ENCODE results near the gene CSMD2.

The CSMD2 gene

DNA sequence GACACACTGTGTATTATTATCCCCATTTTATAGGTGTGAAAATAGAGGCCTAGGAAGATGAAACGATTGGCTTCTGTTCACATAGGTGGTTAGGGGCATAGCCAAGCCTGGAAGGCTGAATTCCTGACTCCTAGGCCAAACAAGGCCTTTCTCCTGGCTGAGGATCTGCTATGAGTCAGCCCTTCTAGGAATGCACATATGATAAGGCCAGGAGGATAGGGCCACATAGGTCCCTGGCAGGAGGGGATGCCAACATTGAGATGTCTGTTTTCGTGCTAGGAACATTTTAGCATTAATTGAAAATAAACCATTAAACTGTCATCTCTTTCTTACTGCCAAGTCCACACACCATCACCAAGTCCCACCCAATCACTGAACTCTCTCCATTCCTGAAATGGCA lies 9.2 kb downstream of the CSMD2 start:
- DNase-seq = no peak

DNA sequence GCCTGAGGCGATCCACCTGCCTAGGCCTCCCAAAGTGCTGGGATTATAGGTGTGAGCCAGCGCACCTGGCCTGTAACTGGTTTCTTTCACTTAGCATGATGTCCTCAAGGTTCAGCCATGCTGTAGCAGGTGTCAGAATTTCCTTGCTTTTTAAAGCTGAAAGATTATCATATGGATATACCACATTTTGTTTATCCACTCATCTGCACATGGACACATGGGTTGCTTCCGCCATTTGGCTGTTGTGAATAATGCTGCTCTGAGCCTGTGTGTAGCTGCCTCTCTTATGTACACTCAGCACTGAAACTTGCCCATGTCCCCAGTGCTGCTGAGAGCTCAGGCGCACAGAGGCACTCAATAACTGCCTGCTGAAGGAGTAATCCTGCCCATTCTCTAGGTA lies 11.8 kb downstream of the CSMD2 start:
- no peak for DNase-seq

DNA sequence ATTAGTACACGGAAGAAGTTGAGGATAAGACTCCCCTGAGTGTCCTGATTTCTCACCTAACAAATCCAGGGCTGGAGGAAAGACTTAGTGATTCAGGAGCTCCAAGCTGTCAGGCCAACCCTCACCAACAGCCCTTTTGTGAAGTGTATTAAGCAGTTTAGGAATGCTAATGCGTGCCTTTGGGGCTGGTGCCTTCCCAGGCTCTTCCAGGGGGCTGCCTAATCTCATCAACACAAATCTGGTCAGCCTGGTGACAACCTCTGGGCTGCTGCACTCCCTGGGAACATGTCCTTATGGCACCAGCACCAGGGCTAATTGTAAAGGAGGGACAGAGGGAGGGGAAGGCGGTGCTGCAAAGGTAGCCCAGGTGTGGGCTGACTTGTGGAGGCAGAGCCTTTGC lies 15.5 kb downstream of the CSMD2 start:
- no peak for DNase-seq

DNA sequence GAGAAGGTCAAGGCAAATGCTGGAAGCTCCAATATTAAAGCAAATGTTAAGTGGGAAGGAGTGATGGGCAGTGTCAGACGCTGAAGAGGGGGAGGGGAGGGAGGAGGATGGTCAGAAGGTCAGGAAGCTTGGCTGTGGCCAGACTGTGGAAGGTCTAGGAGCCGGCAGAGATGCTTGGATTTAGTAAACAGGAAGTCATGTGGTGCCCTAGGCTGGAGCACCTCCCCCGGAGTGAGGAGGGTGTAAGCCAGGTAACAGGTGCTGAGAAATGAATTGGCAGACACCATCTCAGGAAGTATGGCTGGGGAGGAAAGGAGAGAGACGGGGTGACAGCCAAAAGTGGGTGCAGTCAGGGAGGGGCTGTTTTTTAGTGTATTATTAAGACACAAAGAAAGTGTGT lies 17.7 kb downstream of the CSMD2 start:
- DNase-seq = no peak

DNA sequence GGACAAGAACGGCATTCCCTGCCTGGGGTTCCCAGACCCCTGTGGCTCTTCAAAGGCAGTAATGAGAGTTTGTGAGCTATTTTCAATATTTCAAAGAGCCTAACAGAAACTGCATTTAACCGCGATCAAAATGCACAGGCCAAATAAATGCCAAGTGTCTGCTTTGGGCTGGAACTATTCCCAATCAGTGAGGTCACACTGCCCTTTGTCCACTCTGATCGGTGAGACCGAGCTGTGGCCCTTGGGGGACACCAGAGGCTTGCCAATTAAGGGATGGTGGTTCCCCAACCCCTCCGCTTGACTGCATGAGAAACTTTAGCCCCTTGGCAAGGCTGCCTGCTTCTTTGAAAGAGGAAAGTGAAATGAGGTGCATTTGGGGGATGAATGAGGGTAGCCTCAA lies 20.3 kb downstream of the CSMD2 start:
- DNase-seq = no peak

DNA sequence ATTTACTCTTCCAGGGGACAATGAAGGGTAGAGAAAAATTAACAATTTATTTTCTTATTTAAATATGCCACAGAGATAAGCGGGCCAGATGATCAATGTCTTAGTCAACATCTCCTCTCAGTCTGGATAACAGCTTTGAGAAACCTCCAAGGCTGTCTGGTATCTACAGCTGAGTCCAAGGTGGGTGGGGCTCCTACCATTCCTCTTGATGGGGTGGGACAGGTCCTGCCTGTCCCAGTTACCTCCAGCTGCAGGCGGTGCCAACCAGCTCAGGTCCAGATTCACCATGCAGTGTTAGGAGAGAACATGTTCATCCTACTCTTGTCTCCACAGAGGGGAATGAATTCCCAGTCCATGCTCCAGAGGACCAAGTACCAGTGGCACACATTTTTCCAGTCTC lies 21.1 kb downstream of the CSMD2 start:
- no peak for DNase-seq

DNA sequence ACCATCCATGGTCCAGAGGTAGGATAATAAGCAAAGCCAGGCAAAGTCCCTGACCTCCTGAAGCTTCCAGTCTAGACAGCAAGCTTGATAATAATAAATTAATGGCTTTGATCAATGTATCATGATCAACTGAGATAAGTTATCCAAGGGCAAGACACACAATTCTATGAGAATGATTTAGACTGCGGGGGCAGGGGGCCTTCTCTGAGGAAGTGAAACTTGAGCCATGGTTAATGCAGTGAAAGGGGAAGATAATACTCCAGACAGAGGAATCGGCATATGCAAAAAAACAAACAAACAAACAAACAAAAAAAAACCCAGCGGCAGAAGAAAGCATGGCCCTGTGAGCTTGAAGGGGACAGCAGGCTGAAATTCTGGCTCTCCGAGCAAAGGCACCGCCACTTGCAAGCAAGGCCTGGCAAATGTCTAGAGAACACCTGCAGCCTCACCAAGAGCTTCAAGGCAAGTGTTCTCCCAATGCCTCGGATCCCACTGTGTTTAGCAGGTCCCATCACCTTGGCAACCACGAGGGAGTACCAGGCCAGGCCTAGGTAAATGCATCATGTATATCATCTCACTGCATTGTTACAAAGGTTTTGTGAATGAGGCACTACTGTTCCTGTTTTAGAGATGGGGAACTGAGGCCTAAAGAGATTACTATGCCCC lies 24.9 kb downstream of the CSMD2 start:
- DNase-seq = no peak

DNA sequence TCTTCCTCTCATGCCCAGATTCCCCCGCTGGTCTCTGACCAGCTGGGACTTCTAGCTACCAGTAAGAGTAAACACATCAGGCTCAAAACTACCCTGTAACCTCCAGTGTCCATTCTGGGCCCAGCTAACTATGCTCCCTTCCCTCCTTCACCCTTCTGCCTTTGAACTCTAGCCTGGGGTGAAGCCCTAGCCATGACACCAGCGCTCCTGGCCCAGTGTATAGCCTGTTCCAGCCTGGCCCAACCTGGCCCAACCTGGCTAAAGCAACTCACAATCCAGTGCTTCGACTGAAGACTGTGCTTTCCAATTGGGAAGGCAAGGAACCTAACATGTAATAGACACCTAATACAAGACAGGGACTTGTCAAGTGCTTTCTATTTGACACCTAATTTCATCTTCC lies 27.6 kb downstream of the CSMD2 start:
- no peak for DNase-seq

DNA sequence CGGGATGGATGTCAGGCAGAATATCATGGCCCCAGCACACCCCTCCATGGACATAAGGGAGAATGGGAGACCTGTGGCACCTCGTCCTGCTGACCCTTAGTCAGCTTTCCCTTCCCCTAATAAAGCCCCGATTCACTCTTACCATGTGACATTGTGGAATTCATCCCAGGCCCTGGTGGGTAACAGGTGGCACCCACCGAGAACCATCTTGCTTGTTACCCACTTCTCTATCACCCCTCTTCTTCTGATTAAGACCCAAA lies 32.9 kb downstream of the CSMD2 start:
- DNase-seq = no peak

DNA sequence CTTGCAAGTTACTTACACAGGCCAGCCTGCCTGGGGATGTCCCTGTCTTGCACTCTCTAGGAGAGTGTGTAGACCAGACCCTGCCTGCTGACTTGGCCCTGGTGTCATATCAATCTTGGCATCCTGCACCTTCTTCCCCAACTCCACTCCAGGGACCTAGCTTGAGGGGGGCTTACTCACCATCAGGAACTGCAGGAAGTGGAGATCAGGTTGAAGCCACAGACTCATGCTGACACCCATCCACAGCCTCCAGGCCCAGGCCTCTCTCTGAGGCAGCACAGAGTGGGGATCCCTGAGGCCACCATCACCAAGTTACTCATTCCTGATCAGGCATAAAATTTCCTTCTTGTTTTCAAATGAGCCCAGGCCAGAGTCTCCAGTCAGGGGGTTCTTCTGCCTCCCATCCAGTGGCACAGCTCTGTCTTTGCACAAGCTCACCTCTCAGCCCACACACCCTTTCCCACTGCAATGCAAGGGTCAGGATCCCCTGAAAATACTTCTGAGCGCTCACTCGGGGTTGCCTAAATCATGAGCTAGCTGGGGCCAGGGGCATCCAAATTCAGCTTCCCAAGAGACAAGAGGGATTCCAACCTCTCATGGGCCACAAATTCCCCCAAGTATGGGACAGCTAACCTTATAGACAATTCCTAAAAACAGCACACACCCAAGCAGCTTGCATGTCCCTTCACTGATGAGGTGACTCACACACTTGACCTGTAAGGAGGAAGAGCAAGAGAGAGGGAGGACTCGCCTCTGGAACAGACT lies 33.5 kb downstream of the CSMD2 start:
- no peak for DNase-seq

DNA sequence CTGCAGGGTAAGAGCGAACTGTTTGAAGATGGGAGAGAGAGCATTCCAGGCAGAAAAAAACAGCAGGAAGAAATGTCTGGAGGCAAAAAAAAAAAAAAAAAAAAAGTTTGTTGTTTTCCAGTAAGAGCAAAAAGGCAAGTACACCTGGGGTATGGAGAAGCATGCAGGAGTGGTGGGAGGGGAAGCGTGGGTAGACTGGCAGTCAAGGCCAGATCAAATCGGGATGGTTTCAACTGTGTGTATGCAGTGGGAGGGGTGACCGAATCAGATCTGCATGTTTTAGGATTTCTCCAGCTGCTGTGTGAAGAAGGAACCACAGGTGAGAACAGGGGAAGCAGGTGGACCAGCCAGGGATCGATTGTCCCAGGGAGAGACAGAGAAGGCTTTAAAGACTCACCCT lies 34.7 kb downstream of the CSMD2 start:
- DNase-seq = no peak

DNA sequence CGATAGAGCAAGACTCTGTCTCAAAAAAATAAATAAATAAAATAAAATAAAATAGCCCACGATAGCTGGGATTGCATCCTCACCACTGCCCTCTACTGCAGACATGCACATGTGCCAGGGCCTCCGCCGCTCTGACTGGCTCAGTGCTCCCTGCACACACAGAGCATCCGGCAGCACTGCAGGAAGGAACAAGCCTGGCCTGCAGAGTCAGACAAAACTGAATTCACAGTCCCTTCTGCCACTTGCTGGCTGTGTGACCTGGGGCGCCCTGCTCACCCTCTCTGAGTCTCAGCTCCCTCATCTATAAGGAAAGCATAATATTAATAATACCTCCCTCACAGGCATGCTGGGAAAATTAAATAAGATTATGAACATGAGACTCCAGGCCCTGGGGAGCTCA lies 35.4 kb downstream of the CSMD2 start:
- DNase-seq = no peak

DNA sequence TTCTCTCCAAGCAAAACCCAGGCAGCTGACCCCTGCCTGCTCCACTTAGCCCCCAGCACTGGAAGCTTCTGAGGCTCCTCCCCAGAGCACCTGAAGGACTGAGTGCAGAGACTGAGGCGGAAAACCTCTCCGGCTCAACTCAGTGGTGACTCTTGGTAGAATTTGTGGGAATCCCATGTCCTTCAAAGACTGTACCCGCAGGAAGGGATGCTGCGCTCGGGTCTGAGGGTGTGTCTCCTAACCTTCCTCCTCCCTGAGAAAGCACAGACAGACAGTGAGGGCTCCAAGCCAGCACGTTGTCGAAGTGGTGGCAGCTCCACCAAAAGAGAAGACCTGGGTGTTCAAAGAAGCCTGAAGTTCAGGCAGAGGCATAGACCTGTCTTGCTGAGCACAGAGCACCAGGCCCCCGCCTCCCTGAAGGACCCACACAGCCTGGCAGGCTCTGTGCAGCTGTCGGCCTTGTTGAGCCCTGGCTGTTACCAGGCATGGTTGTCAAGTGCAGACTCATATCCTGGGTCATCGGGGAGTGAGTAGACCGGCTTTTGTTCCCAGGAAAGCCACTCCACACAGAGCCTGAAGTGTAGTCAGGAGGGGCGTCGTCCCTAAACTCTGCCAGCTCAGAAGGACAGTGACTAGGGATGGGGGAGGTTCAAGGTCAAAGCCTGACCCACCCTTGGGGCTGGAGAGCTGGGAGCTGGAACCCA lies 36.7 kb downstream of the CSMD2 start:
- no peak for DNase-seq

DNA sequence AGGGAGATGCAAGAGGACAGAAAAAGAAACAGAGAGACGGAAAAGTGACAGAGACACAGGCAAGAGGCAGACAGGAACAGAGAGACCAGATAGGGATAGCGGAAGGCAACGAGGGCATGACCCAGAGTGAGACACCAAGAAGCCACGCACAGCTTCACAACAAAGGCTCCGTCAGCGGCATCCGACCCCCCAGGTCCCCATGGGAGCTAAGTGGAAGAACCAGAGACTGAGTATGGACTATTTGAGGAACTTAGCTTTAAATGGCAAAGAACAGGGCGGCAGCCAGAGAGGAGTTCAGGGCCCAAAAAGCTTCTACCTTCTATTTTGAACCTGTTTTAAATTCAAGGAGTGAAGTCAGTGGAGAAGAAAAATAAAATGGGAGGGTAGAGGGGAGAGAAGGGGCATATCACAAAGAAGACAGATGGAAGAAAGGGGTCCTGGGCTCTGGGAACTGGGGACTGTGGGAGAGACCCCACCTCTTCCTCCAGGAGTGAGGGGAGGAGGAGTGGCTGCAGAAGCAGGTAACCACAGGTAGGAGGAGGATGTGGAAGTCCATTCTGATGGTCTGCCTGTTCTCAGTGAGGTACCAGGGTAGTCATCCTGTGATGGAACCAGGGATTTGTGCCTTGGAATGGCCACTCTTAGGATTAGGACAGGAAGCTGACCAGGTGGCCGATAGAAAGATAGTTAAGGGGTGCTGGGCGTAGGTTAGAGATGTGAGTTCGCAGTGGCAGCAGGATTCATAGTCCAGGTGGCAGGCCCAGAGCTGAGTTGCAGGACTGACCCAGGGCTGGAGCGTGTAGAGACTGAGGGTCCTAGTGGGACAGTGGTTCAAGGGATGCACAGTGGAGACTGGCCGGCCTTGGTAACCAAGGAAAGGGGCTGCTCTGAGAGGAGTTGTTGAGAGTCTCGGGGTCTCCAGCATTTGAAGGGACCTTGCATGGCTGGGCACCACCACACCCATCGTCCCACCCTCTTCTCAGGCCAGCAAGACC lies 37.7 kb downstream of the CSMD2 start:
- no peak for DNase-seq

DNA sequence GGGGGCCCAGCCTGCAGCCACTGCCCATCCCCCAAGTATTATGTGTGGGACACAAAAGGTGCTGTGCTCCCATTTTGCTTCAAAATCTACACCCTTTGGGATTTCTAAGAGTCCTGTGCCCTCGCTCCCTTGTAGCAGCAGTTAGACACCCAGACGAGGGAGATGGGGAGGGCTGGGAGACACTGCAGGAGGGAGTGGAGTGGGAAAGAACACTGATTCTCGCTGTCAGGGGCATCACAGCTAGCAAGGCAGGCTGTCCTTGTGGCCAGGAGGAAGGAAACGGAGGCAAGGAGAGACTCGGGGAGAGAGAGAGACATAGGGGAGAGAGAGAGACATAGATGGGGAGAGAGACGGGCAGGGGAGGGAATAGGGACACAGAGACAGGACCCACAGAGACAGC lies 38.5 kb downstream of the CSMD2 start:
- no peak for DNase-seq

DNA sequence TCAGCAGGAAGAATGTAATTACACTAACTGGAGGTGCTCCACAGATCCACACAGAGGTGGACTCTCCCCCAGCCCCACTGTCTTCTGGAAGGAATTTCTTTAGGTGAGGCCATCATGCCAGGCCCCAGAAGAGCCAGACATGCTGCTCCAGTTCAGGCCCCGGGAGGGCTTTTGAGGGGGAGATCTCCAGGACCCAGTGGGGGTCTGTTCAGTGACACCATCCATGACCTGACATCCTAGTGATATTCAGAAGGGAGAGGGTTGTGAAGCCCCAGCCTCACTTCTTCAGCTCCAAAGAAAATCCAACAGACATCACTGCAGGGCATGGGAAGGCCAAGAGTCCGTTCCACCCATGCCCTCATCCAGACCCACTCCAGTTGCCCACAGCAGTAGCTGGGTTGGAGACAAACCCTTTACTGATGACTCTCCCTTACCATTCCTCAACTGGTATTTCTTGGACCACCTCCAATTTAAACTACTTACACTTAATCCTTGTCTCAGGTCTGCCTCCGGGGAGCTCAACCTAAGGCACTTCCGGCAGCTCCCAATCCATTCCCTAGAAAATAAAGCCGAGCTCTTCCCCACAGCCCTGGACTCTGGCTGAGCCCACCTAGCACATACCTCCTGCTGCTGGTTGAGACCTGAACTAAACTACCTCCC lies 39.2 kb downstream of the CSMD2 start:
- no peak for DNase-seq

DNA sequence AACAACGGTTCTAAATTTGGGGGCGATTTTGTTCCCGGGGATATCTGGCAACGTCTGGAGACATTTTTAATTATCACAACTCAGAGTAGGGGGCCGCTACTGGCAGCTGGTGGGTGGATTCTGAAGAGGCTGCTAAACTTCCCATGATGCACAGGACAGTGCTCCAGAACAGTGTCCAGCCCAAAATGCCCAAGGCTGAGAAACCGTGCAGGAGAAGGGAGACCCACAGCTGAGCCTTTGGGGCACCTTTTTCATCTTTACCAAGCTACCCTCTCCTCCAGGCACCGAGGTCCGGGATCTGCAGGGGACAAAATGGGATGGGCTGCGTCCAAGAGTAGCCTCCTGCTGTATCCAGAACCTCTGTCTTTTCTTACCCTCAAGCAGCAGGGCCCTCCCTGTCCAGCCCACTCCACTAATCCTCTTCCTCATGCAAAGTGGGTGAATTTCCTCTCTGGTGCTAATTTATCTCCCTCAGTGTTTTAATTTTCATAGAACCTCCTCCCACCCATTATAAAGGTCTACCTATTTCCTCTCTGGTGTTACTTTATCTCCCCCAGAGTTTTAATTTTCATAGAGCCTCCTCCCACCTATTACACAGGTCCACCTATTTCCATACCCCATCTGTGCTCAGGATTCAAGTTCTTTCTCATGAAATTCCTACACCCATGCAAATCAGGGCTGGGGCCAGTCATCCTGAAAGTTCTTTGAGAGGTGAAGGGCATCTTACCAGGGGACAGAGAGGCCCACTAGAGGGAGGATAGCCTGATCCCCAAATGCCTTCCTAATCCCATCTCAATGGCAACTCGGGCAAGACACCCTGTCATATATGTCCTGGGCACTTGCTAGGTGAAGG lies 42.7 kb downstream of the CSMD2 start:
- no peak for DNase-seq

DNA sequence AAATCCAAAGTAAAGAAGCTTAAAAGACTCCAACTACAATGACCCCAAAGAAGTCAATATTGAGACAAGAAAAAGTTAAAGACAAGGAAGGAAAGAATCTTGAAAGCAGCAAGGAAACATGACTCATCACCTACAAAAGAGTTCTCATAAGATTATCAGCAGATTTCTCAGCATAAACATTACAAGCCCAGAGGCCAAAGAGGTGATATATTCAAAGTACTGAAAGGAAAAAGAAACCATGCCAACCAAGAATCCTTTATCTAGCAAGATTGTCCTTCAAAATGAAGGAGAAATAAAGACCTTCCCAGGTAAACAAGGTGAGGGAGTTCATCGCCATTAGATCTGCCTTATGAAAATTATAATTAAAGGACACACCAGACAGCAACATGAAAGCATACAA lies 49.8 kb downstream of the CSMD2 start:
- no peak for DNase-seq

DNA sequence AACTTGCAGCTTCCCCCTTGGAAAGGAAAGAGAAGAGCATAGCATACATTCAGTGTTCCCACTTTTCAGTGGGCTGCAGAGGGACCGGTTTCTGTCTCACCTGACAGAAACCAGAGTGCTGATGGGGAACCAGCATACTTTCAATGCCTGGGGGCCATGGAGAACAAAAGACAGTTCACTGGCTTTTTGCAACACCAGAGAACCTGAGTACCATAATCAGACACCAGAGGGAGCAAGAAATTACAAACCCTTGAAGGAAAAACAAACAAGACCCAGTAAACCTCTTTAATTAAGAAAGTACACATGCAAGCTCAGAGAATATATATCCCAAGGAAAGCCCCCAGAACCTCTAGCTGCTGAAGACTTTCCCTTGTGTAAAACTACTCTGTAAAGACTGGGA lies 51.1 kb downstream of the CSMD2 start:
- no peak for DNase-seq

DNA sequence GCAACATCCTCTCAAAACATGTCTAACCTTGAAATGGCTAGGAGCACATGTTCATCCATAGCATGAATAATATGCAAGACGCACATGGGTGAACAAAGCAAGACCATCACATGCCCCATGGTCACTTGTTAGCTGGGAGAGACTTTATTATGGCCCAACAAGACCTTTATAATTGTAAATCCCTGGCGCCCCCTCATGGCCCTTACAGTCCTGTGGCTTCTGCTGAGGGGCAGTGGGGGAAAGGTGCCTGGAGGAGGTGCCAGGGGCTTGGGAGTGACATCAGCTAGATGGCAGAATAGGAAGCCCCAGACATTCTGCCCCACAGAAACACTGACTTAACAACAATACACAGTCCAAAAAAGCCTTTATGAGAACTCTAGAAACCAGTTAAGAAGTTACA lies 51.7 kb downstream of the CSMD2 start:
- no peak for DNase-seq

DNA sequence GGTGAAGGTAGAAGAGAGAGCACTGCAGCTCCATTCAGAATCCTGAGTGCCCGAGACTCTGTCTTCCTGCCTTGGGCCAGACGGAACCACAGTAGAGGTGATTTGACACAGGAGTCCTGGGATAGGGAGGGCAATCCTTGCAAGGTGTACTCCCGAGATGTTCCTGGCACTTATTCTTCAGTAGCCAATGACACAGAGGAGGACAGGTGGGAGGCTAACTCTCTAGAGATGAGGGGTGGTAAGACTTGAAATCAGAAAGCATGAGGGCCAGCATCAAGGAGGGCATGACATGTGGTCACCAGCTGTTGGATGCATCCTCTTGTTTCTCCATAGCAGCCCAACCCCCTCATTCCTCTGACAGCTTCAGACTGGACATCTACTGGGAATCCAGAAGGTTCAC lies 56.3 kb downstream of the CSMD2 start:
- DNase-seq = no peak

DNA sequence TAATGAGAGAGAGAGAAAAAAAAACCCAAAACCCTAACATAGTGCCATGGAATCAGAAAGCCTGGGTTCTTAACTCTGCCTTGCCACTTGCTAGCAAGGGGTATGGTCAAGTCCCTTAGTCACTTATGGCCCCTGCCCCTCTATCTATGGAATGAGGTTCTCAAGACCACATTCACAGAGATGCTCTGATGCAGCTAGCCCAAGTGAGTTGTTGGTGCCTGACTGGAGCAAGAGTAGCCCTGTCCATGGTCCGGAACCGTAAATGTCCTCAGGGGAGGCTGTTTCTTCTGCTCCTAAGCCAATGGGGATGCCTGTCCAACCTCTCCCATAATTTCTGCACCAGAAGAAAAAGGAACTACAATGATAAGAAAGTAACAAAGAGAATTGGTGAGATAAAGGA lies 56.8 kb downstream of the CSMD2 start:
- DNase-seq = no peak

All from T-helper 9 cell (primary cell).